Effector memory CD4-positive, alpha-beta T cell (primary cell): Measurements from ENCODE around the gene SETDB1.
A peak's percentile ranks its signal among the peaks of the same experiment; 100 is the strongest.
"Not testable (repeated sequence)": the region's sequence is repeated elsewhere in the genome, so short reads cannot be mapped to it uniquely, and the experiment has no call there.

Experiments
- DNase-seq, 3 donors: peaks; one replicate each; pipeline ENCODE4 v3.0.0-alpha.2; 2020
- H3K27ac ChIP-seq: 2 replicates; pipeline ENCODE4 v1.7.0; 2013; ENCODE audit warnings: mild to moderate bottlenecking, low read length, moderate library complexity; ENCODE audit not compliant: insufficient read depth, poor library complexity, severe bottlenecking
- H3K27me3 ChIP-seq: replicated peaks from 2 replicates; pipeline ENCODE4 v1.7.0; 2013; ENCODE audit warnings: mild to moderate bottlenecking, low read length; ENCODE audit not compliant: insufficient read depth, control insufficient read depth, poor library complexity, severe bottlenecking
- H3K36me3 ChIP-seq: 2 replicates; pipeline ENCODE4 v1.7.0; 2013; ENCODE audit warnings: mild to moderate bottlenecking, low read length, moderate library complexity; ENCODE audit not compliant: control insufficient read depth, insufficient read depth
- H3K4me1 ChIP-seq: 2 replicates; pipeline ENCODE4 v1.7.0; 2013; ENCODE audit warnings: low read length, mild to moderate bottlenecking; ENCODE audit not compliant: control insufficient read depth, insufficient read depth, poor library complexity, severe bottlenecking
- H3K4me3 ChIP-seq: 2 replicates; pipeline ENCODE4 v1.7.0; 2013; ENCODE audit warnings: low read length, low read depth, mild to moderate bottlenecking; ENCODE audit not compliant: insufficient read depth, poor library complexity, severe bottlenecking
- H3K9me3 ChIP-seq: 2 replicates; pipeline ENCODE4 v1.7.0; 2013; ENCODE audit warnings: mild to moderate bottlenecking, low read length, moderate library complexity; ENCODE audit not compliant: control insufficient read depth
- total RNA-seq, 3 donors: gene quantifications; one replicate each; lab custom pipeline; 2026; lab: John Stamatoyannopoulos, UW

The SETDB1 gene
- 45.8 to 67.8 (median 46.1) reads per million in 3 donors for total RNA-seq

GRCh38 chr1:150926097-150926741 lies at the start of gene SETDB1:
SETDB1 (plus strand) TSS chr1:150926363; CDS start chr1:150927715, 1,352 bp downstream.
- Histone ChIP-seq H3K27ac (peak within 1 kb of the TSS; percentile 85), H3K4me1 (peaks cover 7% of the 10 kb centered on the region), H3K36me3 (peaks cover 23% of the 10 kb centered on the region), H3K4me3 (peak within 1 kb of the TSS; percentile 88), H3K27me3 (no peaks in the 10 kb centered on the region), H3K9me3 (no peaks in the 10 kb centered on the region)
- DNase-seq: peak; percentile 84 to 86 (median 86)

GRCh38 chr1:150878931-150879330 lies 47.2 kb upstream of the SETDB1 start:
- not testable (repeated sequence) for H3K27ac ChIP-seq, H3K4me3 ChIP-seq, DNase-seq, H3K27me3 ChIP-seq, H3K9me3 ChIP-seq, H3K36me3 ChIP-seq
- H3K4me1 ChIP-seq: peaks cover 11% of the 10 kb centered on the region

- Histone ChIP-seq H3K27ac (no peak overlapping the region), H3K4me1 (no peaks in the 10 kb centered on the region), H3K4me3 (no peak overlapping the region), H3K27me3 (no peaks in the 10 kb centered on the region), H3K9me3 (no peaks in the 10 kb centered on the region), H3K36me3 (no peaks in the 10 kb centered on the region)
- no peak for DNase-seq
These were observed 44.7 kb upstream of the SETDB1 start for GRCh38 chr1:150881331-150882070.

GRCh38 chr1:150883121-150883520 lies 43.0 kb upstream of the SETDB1 start:
- DNase-seq: not testable (repeated sequence)

GRCh38 chr1:150887018-150887417 lies 39.1 kb upstream of the SETDB1 start, which contains the start of gene CTXND2:
CTXND2 (plus strand) TSS chr1:150887136; CDS start chr1:150912315, 25,179 bp downstream.
- no peak for DNase-seq
- Histone ChIP-seq H3K27me3 (no peaks in the 10 kb centered on the region), H3K9me3 (no peaks in the 10 kb centered on the region), H3K4me1 (no peaks in the 10 kb centered on the region), H3K4me3 (no peak within 1 kb of the TSS), H3K36me3 (no peaks in the 10 kb centered on the region), H3K27ac (no peak within 1 kb of the TSS)

More at GRCh38 chr1:150883121-150883520, 43.0 kb upstream of the SETDB1 start:
- H3K27me3 ChIP-seq, H3K36me3 ChIP-seq, H3K27ac ChIP-seq, H3K4me3 ChIP-seq, H3K9me3 ChIP-seq, H3K4me1 ChIP-seq: not testable (repeated sequence)

- H3K4me3 ChIP-seq: no peak overlapping the region
- DNase-seq: no peak
- no peaks in the 10 kb centered on the region for H3K9me3 ChIP-seq
- no peaks in the 10 kb centered on the region for H3K36me3 ChIP-seq
- no peaks in the 10 kb centered on the region for H3K4me1 ChIP-seq
- H3K27me3 ChIP-seq: no peaks in the 10 kb centered on the region
- H3K27ac ChIP-seq: no peak overlapping the region
These were observed 37.4 kb upstream of the SETDB1 start for GRCh38 chr1:150888727-150889126.

GRCh38 chr1:150890033-150890416 lies 36.1 kb upstream of the SETDB1 start:
- H3K27me3 ChIP-seq: no peaks in the 10 kb centered on the region
- H3K36me3 ChIP-seq: no peaks in the 10 kb centered on the region
- H3K27ac ChIP-seq: no peak overlapping the region
- no peak overlapping the region for H3K4me3 ChIP-seq
- H3K9me3 ChIP-seq: no peaks in the 10 kb centered on the region
- no peaks in the 10 kb centered on the region for H3K4me1 ChIP-seq
- no peak for DNase-seq

- no peak for DNase-seq
- no peaks in the 10 kb centered on the region for H3K36me3 ChIP-seq
These were observed 32.7 kb upstream of the SETDB1 start for GRCh38 chr1:150893336-150893913.

GRCh38 chr1:150895618-150896017 lies 30.5 kb upstream of the SETDB1 start:
- no peaks in the 10 kb centered on the region for H3K4me1 ChIP-seq
- H3K4me3 ChIP-seq: no peak overlapping the region
- H3K27ac ChIP-seq: no peak overlapping the region
- no peaks in the 10 kb centered on the region for H3K36me3 ChIP-seq
- H3K27me3 ChIP-seq: no peaks in the 10 kb centered on the region
- DNase-seq: no peak
- H3K9me3 ChIP-seq: no peaks in the 10 kb centered on the region

More at GRCh38 chr1:150893336-150893913, 32.7 kb upstream of the SETDB1 start:
- Histone ChIP-seq H3K27me3 (no peaks in the 10 kb centered on the region), H3K9me3 (no peaks in the 10 kb centered on the region), H3K27ac (no peak overlapping the region), H3K4me1 (no peaks in the 10 kb centered on the region), H3K4me3 (no peak overlapping the region)

GRCh38 chr1:150899795-150900194 lies 26.4 kb upstream of the SETDB1 start:
- not testable (repeated sequence) for DNase-seq, H3K4me1 ChIP-seq, H3K4me3 ChIP-seq, H3K9me3 ChIP-seq, H3K36me3 ChIP-seq, H3K27me3 ChIP-seq, H3K27ac ChIP-seq
